HG03558 (cell line): Measurements from ENCODE around the gene GMDS.
"Not testable (repeated sequence)": the region's sequence is repeated elsewhere in the genome, so short reads cannot be mapped to it uniquely, and the experiment has no call there.

Source experiments
- ATAC-seq: cut with Tn5 transposase; IDR thresholded peaks from one replicate; pipeline ENCODE4 v1.9.1; 2021; ENCODE audit warnings: moderate number of reproducible peaks; ENCODE audit not compliant: unreplicated experiment; ENCODE audit errors: extremely low read depth

The GMDS gene

GRCh38 chr6:1851681-1852456, 393.5 kb downstream of the GMDS start:
- no peak for ATAC-seq

GRCh38 chr6:1850840-1851157, 394.6 kb downstream of the GMDS start:
- no peak for ATAC-seq

- no peak for ATAC-seq
Measured at GRCh38 chr6:1850121-1850839, 395.1 kb downstream of the GMDS start.

GRCh38 chr6:1849691-1850090, 395.7 kb downstream of the GMDS start:
- no peak for ATAC-seq

GRCh38 chr6:1848752-1849151, 396.7 kb downstream of the GMDS start:
- ATAC-seq: no peak

GRCh38 chr6:1846611-1847010, 398.8 kb downstream of the GMDS start:
- no peak for ATAC-seq

GRCh38 chr6:1845543-1845942, 399.9 kb downstream of the GMDS start:
- ATAC-seq: not testable (repeated sequence)

GRCh38 chr6:1842334-1842733, 403.1 kb downstream of the GMDS start:
- ATAC-seq: no peak

- no peak for ATAC-seq
Measured at GRCh38 chr6:1841136-1841535, 404.3 kb downstream of the GMDS start.

GRCh38 chr6:1840491-1841121, 404.8 kb downstream of the GMDS start:
- no peak for ATAC-seq

- no peak for ATAC-seq
Measured at GRCh38 chr6:1839361-1839760, 406.0 kb downstream of the GMDS start.

GRCh38 chr6:1838604-1839213, 406.7 kb downstream of the GMDS start:
- no peak for ATAC-seq

- no peak for ATAC-seq
Measured at GRCh38 chr6:1837826-1838225, 407.6 kb downstream of the GMDS start.

- ATAC-seq: no peak
Measured at GRCh38 chr6:1836690-1837089, 408.7 kb downstream of the GMDS start.

- no peak for ATAC-seq
Measured at GRCh38 chr6:1834646-1835516, 410.5 kb downstream of the GMDS start.

GRCh38 chr6:1834207-1834606, 411.2 kb downstream of the GMDS start:
- ATAC-seq: no peak

GRCh38 chr6:1832844-1833787, 412.3 kb downstream of the GMDS start:
- no peak for ATAC-seq

- ATAC-seq: no peak
Measured at GRCh38 chr6:1832358-1832757, 413.0 kb downstream of the GMDS start.
